Inferior parietal cortex (tissue), 1 donor: ENCODE measurements around the gene MMD.

ENCODE experiments used
- DNase-seq: peaks from one replicate; pipeline ENCODE4 v3.0.0-alpha.2; 2016; ENCODE audit errors: extremely low spot score

Gene MMD

DNA sequence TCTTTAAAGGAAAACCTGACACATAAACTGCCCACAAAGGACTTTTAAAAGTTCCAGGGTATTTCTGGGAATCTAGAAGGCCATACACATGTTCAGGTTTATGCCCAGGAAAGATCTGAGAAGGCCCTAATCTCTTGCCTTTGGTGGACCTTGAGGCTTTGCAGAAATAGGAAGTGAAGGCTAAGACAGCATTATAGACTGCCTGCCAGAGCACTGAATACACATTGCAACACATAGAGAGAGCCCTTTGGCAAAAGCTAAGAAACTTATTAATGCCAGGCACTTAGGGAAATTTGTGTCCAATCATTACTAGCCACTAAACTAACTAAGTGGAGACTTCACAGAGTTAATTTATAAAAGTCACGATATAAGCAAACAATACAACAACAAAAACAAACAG is 70.4 kb downstream of the MMD start:
- no peak for DNase-seq

DNA sequence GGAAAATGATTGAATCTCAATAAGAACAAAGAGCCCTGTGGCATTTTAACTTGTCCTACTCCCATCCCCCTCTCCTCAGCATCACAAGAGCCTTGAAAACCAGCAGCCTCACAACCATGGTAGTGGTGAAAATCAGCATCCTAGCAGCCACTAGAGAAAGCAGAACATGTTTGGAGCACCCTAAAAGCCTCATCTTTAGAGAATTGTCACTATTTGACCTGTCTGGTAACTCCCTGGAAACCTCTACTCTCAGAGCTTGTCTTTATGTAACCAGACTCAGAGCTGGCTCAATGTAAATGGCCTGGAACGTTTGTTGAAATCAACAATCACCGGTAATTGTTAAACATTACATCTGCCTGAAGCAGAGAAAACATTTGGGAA is 70.8 kb downstream of the MMD start:
- DNase-seq = no peak

DNA sequence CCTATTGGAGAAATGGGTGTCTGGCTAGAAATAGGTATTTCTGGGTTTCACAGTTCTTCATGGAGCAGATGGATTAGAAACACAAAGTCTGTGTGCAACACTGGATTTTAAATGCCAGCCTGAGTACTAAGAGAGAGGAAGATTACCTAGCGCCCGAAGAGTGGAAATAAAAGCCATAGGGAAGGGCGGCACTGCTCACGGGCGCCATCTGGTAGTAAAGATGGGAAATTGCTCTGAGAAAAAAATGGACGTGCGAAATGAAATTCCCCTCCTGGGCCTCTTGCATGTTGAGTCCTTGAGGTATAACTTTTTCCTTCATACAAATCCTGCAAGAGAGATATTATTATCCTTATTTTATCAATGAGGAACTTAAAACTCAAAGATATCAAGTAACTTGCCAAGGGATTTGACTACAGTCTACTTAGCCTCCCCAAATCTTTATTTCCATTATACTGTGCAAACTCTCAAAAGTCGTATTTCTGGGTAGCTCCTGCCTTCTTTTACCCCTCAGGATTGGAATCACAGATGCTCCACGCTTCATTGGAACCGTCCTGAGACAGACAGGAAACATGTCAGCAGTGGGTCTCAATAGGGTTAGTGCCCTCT is 72.8 kb downstream of the MMD start:
- peak; percentile 76 for DNase-seq

- DNase-seq = no peak
Measured at GRCh38 chr17:55347341-55347740, 74.3 kb downstream of the MMD start.

DNA sequence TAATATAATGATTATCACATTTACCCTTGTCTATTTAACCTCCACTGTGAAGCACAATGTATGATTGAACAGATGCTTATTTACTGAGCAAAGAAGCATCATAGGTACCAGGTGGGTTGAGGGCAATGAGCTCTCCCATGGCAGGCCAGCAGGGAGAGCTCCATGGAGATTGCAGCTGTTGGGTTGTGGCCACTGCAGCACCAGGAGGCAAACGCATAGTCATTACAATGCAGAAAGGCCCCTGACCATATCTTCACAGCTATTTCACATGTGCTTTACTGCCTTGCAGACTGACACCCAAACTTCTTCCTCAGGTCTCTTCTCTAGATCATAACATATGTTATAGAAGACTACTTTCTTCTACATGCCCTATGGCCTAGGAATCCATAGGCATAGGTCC is 75.0 kb downstream of the MMD start:
- no peak for DNase-seq

GRCh38 chr17:55345132-55345531 is 76.5 kb downstream of the MMD start:
- no peak for DNase-seq

DNA sequence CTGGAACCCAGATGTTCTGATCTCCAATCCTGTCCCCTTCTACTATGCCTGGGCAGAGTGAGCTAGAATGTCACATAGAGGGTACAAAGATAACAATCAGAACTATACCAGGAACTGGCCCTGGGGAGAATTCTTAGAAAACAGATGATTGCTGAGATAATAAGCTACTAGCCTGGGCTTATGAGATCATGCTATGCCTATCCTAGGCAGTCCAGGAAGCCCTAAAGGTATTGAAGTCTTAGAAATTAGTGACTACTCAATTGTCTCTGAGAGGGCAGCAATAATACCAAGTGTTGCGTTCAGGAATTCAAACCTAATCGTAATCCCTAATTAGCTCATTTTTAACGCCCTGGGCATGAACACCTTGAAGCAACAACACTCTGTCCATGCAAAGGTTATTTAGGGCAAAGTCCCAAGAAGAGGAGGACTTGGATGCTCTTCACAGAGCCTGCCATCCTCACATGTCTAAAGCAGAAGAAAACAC is 77.1 kb downstream of the MMD start:
- no peak for DNase-seq

GRCh38 chr17:55343900-55344513 is 77.6 kb downstream of the MMD start:
- DNase-seq = no peak

GRCh38 chr17:55342800-55343585 is 78.6 kb downstream of the MMD start:
- no peak for DNase-seq
